ENCODE measurements around the gene FEM1B.
A peak's percentile ranks its signal among the peaks of the same experiment; 100 is the strongest.

The FEM1B gene

DNA sequence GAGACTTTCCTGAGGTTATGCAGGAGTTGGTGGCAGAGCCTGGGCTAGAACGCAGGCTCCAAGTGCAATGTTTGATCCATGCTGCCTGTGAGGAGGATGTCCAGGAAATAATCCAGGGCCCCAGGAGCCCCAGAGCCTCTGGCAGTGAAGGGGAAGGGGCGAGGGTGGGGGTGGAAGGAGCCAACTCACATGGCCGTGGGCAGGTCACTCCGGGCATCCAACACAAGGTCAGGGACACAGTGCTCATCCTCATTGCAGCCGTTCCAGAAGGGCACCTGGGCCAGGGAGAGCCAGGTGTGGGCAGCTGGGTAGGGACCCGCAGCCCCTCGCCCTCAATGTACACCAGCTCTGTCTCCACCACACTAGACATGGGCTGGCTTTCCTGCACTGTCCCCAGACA is 43.7 kb downstream of the FEM1B start:
- no peak for FAIRE-seq
- DNase-seq (ENCODE audit: low spot score), result no peak

DNA sequence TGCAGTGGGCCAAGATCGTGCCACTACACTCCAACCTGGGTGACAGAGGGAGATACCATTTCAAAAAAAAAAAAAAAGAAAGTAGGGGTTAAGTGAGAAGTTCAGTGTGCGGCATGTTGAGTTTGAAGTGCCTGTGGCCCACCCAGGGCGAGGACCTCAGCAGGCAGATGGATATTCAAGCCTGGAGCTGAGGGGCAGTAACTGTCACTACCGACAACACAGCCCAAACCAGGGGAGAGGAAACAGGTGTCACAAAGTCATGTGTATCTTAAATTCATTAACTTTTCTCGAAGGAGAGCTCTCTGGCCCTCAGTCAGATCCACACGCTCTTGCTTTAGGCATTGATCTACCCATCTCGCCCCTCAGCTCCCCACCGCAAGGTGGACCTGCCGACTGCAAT is 45.3 kb downstream of the FEM1B start:
- DNase-seq (ENCODE audit: low spot score) (no peak), FAIRE-seq (no peak)

DNA sequence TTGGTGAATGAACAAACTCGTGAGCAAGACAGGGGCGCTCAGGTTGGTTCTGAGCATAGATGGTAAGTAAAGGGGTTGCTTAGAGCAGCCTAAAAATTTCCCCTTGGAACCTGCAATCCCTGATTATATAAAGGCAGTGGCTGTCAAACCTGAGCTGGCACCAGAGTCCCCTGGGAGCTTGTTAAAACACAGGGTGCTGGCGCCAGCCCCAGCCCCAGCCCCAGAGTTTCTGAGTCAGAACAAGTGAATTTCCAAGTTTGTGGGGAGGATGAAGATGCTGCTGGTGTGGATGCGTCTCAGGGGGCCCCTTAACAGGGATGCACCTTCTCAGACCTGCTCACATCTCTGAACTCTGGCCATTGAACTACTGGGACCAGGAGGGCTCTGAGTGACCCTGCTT is 48.2 kb downstream of the FEM1B start:
- FAIRE-seq (no peak), DNase-seq (ENCODE audit: low spot score) (no peak)

DNA sequence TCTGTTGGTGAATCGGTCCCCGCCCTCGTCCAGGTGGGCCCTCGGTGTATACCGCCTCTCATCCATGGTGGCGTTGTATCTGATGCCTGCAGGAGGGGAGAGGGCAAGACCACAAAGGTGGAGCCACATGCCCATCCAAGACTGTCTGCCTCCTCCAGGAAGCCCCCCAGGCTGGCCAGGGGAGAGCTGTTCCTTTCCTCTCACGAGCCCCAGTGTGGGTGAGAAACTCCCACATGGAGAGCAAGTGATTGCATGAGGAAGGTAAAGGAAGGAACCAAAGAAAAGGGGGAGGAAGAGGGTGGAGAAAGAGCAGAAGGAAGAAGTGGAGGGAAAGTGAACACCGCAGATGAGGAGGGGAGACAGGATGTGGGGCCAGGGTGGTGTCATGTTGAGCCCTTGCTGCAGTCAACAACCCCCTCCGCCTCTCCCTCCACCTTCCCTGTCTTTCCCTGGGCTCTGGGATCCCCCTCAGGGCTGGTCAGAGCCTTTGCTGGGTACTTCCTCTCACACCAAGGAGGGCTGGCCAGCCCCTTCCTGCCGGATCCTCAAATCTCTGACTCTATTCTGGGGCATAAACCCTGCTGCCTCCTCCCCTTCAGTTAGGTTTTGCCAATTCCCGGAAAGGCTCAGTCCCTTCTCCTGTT is 49.3 kb downstream of the FEM1B start:
- DNase-seq (ENCODE audit: low spot score) (no peak), FAIRE-seq (peak; percentile 58)

DNA sequence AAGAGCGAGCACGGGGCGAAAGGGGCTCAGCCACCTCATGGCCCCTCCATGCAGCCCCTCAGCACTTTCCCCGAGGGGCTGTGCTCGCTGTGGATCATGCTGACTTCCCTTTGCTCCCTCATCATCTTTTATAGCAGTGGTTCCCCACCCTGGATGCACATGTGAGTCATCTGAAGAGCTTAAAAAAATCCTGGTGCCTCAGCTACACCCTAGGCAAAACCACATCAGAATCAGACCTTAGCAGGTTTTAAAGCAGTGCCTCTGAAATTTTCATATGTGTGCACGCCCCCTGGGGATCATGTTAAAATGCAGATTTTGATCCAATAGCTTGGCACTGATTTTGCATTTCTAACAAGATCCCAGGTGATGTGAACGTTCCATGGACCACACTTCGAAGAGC is 50.9 kb downstream of the FEM1B start:
- peak; percentile 46 for FAIRE-seq
- DNase-seq (ENCODE audit: low spot score), result peak; percentile 39

DNA sequence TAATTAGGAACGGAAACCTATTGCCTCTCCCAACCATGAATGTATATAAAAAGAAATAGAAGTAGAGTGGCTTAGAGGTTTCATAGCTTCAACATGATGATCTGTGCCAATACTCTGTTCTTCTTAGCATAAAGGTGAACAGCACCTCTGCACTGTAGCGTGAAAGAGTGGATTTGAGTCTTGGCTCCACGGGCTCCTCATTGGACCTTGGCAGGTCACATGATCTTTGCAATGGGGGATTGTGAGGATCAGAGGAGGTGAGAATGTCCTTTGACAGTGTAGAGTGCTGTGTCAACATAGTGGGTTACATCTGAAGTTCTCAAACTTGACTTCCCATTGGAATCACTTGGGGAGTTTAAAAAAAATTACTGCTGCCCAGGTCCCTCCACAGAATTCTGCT is 51.4 kb downstream of the FEM1B start:
- FAIRE-seq, result no peak
- DNase-seq (ENCODE audit: low spot score), result no peak

DNA sequence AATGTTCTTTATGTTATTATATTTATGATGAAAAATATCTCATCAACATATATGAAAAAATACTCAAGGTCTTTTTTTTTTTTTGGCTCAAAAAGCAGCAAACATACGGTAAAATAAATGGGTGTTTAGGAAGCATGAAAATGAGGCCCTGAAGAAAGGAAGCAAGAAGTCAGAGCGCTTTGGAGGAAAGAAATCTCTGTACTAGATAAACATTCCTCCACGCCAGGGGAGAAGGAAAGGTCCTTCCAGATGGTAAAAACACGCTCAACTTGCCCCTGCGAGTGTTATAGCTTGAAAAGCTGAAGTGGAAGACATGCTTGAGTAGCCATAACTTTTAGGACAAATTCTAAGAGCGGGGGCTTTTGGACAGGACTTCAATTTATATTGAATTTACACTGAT is 52.9 kb downstream of the FEM1B start:
- DNase-seq (ENCODE audit: low spot score), result no peak
- FAIRE-seq, result no peak

DNA sequence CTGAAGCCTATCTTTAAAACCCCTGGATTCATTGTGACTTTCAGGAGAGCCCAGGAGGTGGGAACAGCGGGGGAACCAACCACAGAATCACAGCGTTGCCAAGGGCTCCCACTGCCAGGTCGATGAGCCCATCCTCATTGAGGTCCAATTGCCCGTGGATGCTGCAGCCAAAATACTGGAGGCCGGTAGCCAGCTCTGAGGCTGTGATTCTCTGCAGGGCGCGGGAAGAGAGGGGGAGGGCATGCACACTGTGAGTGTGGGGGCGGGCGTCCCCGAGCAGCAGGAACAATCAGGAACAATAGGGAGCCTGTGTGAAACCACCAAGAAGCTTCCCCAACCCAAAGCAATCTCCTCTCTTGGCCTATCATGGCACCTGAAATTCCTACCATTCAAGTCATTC is 53.4 kb downstream of the FEM1B start:
- DNase-seq (ENCODE audit: low spot score) (peak; percentile 58), FAIRE-seq (peak; percentile 66)

DNA sequence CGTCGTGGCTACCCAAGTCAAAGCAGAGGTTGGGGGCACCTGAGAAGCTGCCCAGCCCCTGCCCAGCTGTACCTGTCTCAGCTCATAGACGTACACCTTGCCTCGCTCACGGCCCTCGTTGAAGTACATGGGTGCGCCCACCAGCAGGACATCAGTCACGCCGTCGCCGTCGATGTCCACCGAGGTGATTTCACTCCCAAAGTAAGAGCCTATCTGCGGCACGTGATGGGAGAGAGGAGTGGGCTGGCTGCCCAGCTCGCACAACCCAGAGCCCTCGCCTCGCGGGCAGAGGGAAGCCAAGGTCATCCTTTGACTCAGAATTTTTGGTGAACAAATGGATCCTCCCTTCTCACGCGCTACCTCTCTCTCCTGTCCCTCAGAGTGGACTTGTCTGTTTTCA is 54.7 kb downstream of the FEM1B start:
- no peak for FAIRE-seq

DNA sequence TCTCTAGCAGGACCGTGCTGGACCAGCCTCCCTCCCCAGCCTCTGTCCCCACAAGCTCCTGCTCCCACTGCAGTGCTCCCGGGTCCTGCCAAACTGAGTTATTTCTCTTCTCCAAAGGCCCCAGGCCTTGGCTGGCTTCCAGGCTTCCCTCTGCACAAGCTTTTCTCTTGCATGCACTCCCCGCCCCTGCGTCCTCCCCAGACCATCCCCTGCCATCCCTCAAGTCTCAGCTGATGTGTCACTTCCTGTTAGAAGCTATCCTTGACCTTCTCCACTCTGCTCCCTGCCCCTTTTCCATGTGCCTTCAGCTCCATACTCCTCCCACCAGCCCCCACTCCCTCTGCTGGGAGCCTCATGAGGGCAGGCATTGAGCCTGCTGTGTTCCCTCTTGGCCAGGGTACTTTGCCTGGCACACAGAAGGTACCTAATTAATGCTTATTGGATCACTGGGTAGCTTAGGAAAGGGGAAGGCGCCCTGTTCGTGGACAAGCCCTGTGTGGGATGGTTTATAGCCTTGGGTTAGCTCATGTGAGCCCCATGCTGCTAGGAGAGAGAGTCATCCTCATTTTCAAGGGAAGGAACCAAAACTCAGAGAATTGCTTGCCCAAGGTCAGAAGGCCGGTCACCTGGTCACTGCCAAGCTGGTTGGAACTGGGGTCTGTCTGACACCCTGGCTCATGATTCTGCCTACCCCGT is 56.4 kb downstream of the FEM1B start:
- DNase-seq (ENCODE audit: low spot score), result peak; percentile 48
- FAIRE-seq, result peak; percentile 71

More for the DNA sequence above, 54.7 kb downstream of the FEM1B start:
- no peak for DNase-seq (ENCODE audit: low spot score)

DNA sequence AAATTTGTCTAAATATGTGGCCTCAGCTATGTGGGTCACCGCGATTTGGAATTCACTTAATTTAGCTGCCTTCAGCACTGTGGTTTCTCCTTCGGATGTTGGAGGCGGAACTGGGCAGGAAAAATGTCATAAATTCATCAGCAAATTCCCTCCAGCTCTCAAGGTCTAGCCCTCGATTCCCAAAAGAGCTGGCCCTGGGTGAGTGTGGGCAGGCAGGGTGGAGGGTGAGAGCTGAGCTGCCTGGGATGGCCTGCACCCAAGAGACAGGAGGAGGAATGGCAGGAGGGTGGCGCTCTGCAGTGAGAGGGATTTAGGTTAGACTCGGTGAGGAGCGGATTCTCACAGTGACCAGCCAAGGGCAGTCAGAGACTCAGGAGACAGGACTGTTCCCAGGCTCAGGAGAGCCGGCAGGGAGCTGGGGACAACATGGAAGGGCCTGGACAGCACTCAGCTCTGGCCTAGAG is 57.1 kb downstream of the FEM1B start:
- FAIRE-seq (peak; percentile 42), DNase-seq (ENCODE audit: low spot score) (peak; percentile 61)

DNA sequence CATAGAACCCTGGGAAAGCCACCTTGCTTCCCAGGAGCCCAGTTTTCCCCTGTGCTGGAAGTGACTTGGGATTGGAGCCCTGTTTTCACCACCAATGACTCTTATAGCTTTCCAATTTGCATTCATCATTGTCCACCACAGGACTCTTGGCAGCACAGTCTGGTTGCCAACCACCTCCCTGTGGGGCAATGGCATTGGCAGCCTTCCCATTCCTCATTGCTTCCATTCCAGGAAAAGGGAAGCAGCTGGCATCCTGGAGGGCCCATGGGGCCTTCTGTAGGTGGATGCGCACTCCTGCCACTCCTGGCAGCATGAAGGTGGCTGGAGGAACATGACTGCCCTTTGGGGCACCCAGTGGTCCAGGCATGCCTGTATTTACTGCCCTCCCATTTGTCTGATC is 57.7 kb downstream of the FEM1B start:
- FAIRE-seq, result peak; percentile 58
- peak; percentile 50 for DNase-seq (ENCODE audit: low spot score)

DNA sequence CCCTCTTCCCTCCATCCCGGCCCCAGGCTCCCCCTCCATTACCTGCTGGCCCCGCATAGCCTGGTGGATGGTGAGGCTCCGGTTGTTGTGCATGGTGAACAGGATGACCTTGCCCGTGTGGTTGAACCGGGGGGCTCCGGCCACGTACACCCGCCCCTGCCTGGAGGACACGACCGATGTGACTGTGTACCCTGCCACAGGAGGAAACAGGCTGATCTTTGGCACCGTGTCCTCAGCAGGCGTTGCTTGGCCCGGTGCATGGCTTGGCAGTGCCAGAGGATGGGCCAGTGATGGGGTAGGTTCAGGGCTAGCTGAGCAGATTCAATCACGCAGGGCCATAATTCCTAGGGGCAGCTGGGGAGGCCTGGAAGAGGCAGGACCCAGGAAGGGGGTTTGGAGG is 58.1 kb downstream of the FEM1B start:
- DNase-seq (ENCODE audit: low spot score), result no peak

DNA sequence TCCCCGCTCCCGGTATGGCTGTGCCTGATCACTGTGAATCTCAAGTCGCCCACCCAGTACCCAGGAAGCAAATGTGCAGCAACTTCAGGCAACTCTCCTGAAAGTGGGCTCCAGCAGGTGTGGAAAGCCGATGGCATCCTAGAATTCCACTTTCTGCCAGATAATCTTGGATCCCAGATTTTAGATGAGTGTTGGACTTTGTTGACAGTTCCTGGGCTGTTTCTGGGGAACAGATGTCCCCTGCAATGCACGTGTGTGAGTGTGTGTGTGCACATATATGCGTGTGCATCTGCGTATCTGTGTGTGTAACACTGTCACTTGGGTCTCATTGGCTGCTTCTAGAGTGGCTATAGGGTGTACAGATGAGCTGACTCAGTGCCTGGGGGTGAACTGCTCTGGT is 59.0 kb downstream of the FEM1B start:
- DNase-seq (ENCODE audit: low spot score), result no peak

More for the DNA sequence above, 58.1 kb downstream of the FEM1B start:
- FAIRE-seq, result no peak

DNA sequence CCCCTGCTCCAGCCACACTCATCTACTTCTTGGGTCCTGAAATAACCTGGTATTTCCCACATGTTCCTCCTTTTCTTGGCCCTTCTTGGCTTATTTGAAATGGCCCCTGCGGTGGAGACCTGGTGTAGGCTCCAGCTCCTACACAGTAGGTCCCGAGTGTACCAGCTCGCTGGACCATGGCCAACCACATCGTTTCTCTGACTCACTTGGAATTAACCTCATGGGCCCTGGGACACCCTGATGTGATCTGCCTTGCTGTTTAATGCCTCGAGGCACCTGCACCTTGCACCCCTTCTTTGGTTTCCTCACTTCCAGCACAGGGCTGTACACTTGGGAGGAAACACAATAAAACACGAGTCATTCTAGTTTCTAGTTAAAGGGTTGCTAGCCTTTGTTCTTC is 60.3 kb downstream of the FEM1B start:
- no peak for FAIRE-seq
- no peak for DNase-seq (ENCODE audit: low spot score)

More for the DNA sequence above, 59.0 kb downstream of the FEM1B start:
- no peak for FAIRE-seq

DNA sequence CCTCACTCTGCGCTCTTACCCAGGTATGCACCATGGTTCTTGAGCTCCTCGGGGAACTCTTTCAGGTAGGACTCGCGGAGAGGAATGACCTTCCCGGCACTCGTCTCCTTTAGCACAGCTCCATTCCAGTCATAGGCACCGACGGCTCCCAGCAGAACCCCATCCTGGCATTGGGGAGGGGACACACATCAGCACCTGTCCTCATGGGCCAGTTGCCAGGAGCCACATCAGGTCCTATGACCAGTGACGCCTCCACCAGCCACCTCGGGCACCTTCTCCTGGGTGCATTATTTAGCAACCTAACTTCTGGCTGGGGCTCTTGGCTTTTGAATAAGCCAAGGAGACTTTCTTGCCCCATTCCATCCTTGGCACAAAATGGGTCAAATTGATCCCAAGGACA is 61.9 kb downstream of the FEM1B start:
- no peak for DNase-seq (ENCODE audit: low spot score)
- FAIRE-seq, result no peak

DNA sequence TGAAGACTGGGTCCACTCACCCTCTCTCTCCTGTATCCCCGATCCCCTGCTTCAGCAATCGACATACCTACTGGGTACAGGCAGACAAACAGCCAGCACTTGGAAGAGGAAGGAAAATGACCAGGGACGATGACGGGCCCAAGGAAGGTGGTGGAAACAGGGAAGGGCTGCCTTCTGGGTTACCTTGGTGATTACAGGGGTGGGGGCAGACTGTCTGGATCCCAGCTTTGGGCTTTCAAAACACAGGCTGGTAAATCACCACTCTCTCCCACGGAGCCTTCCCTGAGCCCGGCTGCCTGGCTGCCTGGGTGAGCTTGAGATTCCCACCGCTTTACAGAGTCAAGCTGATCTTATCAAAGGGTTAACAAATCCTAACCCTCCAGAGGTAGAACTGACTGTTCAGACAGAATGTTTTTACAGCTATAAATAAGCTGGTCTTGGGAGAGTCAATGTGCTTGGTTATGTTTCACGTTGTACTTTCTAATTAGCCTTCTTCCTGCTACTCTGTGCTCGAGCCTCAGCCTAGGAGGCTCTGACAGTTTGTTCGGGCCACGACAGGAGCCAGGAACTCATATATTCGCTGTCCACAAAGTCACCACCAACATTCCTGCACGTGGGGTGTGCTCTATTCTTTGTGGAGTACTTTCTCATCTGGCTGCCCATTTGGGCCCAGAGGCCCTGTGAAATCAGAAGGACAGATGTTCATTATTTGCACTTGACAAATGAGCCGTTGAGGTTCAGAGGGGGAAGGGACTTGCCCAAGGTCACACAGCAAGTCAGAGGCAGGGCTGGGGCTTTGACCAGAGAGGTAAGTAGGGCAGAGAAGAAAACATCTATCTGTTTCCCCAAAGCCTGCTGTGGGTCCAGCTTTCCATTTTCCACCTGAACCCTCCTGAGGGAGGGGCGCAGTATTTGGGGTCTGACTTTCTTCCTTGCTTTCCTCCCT is 63.5 kb downstream of the FEM1B start:
- no peak for FAIRE-seq

DNA sequence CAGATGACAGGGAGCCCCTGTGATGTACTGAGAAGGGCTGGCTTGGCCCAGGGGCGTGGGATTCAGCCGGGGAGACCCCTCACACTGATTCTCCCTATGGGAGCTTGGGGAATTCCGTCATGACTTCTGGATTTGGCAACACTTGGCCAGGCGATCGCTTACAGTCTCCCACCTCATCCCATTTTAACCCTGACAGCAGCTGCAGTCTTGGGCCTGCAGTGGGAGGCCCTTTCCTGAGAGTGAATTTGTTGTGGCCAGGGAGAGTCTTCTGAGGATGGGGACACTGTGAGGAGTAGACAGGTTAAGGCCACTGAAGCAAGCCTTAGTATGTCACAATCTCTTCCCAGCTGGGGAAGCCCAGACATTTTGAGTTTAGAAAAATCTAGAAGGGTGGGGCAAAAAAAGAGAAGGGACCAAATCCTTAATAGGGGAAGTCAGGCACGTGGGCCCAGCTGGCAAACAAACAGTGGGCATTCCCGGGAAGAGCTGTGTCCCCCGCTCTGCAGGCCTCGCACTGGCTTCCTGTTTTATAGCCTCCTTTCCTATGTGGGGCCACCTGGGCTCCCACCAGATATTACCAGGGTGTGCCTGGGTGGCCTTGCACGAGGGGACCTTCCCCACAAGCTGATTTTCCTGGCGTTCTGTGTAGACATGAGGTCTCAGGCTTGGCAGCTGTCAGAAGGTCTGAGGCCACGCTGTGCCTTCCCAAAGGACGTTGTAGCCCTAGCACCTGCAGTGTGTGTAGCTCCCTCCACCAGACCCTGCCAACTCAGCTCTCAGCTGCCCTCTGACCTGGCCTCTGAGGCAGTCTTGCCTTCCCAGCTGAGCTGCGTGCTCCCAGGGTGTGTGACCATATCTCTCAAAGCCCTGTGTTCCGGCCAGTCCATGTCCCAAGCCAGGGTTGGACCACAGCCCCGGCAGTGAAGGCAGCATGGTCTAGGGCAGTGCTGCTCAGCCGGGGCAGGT is 64.5 kb downstream of the FEM1B start:
- DNase-seq (ENCODE audit: low spot score) (no peak), FAIRE-seq (no peak)

More for the DNA sequence above, 63.5 kb downstream of the FEM1B start:
- no peak for DNase-seq (ENCODE audit: low spot score)

DNA sequence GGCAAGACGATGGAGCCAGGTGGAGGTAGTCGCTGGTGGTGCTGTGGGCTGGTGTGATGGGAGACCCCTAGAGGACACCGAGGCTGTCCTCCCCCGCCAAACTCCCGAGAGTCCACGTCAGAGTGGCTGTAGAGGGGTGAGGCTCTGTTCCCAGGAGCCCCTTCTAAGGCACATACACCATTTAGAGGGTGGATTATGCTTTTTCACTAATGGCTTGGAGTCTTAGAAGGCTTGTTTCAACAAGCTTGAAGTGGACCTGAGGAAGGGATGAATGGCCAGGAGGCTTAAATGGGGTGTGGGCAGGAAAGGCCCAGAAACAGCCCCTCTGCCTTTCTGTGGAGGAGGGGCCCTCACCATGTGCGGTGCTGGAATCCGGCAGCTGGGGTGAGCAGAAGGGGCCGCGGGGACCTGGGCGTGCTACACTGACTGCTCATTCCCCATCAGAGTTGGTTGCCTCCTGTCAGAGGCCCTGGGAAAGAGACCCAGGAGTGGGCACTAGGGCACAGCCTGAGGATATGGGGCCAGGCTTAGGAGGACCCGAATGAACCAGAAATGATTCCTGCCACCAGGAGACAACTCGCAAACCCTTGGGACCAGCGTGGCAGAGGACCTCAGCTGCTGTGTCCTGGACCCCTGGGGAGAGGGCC is 66.2 kb downstream of the FEM1B start:
- FAIRE-seq, result no peak
- DNase-seq (ENCODE audit: low spot score), result no peak

DNA sequence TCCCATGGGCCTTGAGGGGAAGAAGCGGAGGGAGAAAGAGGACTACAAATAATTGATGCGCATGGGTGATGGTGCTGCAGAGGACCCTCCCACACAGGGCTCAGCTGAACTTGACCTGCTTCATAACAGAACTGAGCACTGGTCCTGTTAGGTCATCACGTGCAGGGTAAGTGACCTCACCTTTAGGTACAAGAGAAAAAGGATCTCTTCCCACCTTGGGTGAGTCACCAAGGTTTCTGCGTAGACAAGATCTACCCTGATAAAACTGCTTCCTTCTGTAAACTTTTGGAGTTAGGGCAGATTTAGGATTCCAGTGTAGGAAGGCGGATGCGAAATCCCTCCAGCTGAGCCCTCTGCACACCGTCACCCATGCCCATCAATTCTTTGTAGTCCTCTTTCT is 67.1 kb downstream of the FEM1B start:
- DNase-seq (ENCODE audit: low spot score) (no peak), FAIRE-seq (peak; percentile 72)
